Breast epithelium (tissue), 3 donors: ENCODE results near the gene CLCNKB.

Experiments
- CTCF ChIP-seq, 3 donors: fragments of 450-650 bp; IDR thresholded peaks; one replicate each; pipeline ENCODE4 v1.5.1; 2016 to 2017; ENCODE audit warnings: antibody characterized with exemption in 3 of 3, mild to moderate bottlenecking in 3 of 3, moderate library complexity in 3 of 3
- POLR2A ChIP-seq: fragments of 450-650 bp; IDR thresholded peaks from one replicate; pipeline ENCODE4 v1.6.1; 2016; ENCODE audit warnings: antibody characterized with exemption, mild to moderate bottlenecking, moderate library complexity
- POLR2AphosphoS5 ChIP-seq, 3 donors: sonication (generic); formaldehyde crosslinking; IDR thresholded peaks; one replicate each; pipeline ENCODE4 v1.6.1; 2017; ENCODE audit warnings: antibody characterized with exemption in 3 of 3

GRCh38 chr1:16020325-16020724, 23.3 kb upstream of the CLCNKB start:
- no peak for TF ChIP-seq POLR2AphosphoS5 (IDR thresholded peaks at IDR 0.05)
- no peak for TF ChIP-seq CTCF (IDR thresholded peaks at IDR 0.05)
- no peak for TF ChIP-seq POLR2A
